Measurements from ENCODE around the gene ACKR3.

ACKR3 gene

DNA sequence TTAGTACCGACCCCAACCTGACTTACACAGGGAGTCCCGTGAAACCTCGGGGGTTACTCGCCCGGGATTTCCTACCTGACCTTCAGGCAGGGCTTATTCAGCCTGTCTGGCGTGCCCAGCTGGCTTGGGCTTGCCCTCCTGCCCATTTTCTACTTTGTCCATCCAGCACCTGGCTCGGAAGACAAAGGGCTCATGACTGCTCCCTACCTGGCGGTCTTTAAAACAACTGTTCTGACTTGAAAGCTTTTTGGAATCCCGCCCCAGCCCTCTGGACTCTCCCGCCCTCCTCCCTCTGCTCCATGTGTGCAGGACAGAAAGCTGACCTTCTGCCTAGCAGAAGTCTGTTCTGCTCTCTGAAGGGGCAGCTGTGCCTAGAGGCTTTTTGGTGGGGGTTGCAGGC, 43.1 kb downstream of the ACKR3 start:
- no peak overlapping the region for H3K27ac ChIP-seq
- DNase-seq (ENCODE audit: low read depth, low spot score) = no peak
- no peak overlapping the region for H3K9ac ChIP-seq (ENCODE audit: insufficient read length)
- no peaks in the 10 kb centered on the region for H3K9me3 ChIP-seq (ENCODE audit: low read depth, low read length)
- no peak overlapping the region for H3K4me3 ChIP-seq
- H3K36me3 ChIP-seq (ENCODE audit: insufficient read depth, low read length) = no peaks in the 10 kb centered on the region
- TF ChIP-seq POLR2AphosphoS5 (IDR thresholded peaks at IDR 0.05; ENCODE audit: borderline replicate concordance, low read depth, low read length) (no peak), EZH2 (IDR thresholded peaks at IDR 0.05) (no peak), FOXP2 (optimal IDR thresholded peaks at IDR 0.05; ENCODE audit: control extremely low read depth, extremely low read length, insufficient read depth) (no peak)

DNA sequence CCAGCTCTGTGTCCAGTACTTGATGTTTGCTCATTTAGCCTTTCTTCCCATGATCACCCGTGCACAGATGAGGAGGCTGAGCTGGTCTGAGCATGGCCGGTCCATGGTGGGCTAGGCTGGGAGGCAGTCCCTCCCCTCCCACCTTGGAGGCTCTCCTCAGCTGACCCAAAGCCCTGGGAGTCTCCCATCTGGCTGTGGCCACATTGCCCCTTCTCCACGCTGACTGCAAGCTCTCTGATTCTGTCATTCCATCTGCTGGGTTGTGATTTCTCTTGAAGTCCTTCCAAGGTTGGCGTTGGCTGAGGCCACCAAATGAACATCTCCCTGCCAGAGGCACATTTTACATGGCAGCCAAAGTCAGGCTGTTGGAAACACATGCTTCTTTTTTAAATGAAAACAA, 44.0 kb downstream of the ACKR3 start:
- no peak for DNase-seq (ENCODE audit: low read depth, low spot score)
- H3K36me3 ChIP-seq (ENCODE audit: insufficient read depth, low read length) = no peaks in the 10 kb centered on the region
- no peak overlapping the region for H3K4me3 ChIP-seq
- no peak for TF ChIP-seq FOXP2 (optimal IDR thresholded peaks at IDR 0.05; ENCODE audit: control extremely low read depth, extremely low read length, insufficient read depth)
- no peak for TF ChIP-seq POLR2AphosphoS5 (IDR thresholded peaks at IDR 0.05; ENCODE audit: borderline replicate concordance, low read depth, low read length)
- TF ChIP-seq EZH2 (IDR thresholded peaks at IDR 0.05) = no peak
- H3K9ac ChIP-seq (ENCODE audit: insufficient read length) = no peak overlapping the region
- H3K27ac ChIP-seq = no peak overlapping the region
- no peaks in the 10 kb centered on the region for H3K9me3 ChIP-seq (ENCODE audit: low read depth, low read length)

DNA sequence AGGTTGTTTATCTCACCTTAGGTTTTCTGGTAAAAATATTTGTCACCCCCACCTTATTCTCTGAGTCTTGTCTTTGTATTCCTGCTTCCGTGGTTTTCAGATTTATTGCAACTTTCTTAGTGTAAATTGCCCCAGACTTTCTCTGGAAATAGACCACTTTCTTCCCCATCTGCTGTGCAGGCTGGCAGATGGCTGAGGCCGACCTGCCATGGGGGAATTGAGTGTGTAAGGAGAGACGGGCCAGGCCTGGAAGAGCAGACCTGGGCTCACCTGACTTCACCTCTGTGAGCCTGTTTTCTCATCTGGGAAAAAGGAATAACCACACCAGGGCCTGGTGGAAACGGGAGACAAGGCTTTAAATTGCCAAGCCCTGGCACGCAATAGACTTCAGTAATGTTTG, 44.9 kb downstream of the ACKR3 start:
- no peak overlapping the region for H3K27ac ChIP-seq
- no peaks in the 10 kb centered on the region for H3K36me3 ChIP-seq (ENCODE audit: insufficient read depth, low read length)
- TF ChIP-seq POLR2AphosphoS5 (IDR thresholded peaks at IDR 0.05; ENCODE audit: borderline replicate concordance, low read depth, low read length) (no peak), EZH2 (IDR thresholded peaks at IDR 0.05) (no peak), FOXP2 (optimal IDR thresholded peaks at IDR 0.05; ENCODE audit: control extremely low read depth, extremely low read length, insufficient read depth) (no peak)
- H3K9me3 ChIP-seq (ENCODE audit: low read depth, low read length) = no peaks in the 10 kb centered on the region
- H3K4me3 ChIP-seq = no peak overlapping the region
- DNase-seq (ENCODE audit: low read depth, low spot score) = no peak
- no peak overlapping the region for H3K9ac ChIP-seq (ENCODE audit: insufficient read length)

DNA sequence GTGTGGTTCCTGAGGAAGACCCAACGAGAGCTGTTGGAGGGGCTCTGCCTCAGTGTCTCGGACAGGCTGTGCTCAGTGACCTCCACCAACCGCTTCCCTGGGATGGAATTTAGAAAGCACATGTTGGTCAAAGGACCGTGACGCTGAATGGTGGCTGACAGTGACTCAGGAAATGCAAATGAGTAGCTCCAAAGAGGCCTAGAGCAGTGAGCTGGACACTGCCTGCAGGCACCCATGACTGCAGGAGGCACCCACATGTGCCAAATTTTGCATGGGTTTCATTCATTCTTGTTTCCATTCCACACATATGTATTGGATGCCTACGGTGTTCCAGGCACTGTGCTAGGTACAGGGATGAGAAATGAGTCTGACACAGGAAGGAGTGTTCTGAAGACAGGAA, 46.4 kb downstream of the ACKR3 start:
- Histone ChIP-seq H3K9ac (ENCODE audit: insufficient read length) (no peak overlapping the region), H3K36me3 (ENCODE audit: insufficient read depth, low read length) (no peaks in the 10 kb centered on the region), H3K4me3 (no peak overlapping the region), H3K9me3 (ENCODE audit: low read depth, low read length) (no peaks in the 10 kb centered on the region), H3K27ac (no peak overlapping the region)
- DNase-seq (ENCODE audit: low read depth, low spot score) = no peak
- no peak for TF ChIP-seq POLR2AphosphoS5 (IDR thresholded peaks at IDR 0.05; ENCODE audit: borderline replicate concordance, low read depth, low read length)
- no peak for TF ChIP-seq EZH2 (IDR thresholded peaks at IDR 0.05)
- no peak for TF ChIP-seq FOXP2 (optimal IDR thresholded peaks at IDR 0.05; ENCODE audit: control extremely low read depth, extremely low read length, insufficient read depth)

DNA sequence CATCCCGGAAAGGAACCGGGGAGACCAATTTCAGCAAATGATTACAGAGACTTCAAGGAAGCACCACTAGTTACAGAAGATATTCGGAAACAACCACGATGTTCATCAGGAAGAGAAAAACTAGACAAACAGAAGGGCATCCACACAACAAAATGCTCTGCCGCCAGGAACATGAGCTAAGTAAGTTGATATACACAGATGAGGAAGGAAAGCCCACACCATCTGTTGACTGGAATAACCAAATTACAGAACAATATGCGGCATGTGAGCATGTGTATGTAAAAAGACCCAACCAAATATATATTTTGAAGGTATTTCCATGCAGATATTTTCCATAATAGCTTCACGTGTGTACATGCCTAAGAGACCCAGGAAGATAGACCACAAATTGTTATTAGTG, 47.0 kb downstream of the ACKR3 start:
- H3K4me3 ChIP-seq = no peak overlapping the region
- DNase-seq (ENCODE audit: low read depth, low spot score) = no peak
- H3K27ac ChIP-seq = no peak overlapping the region
- no peak for TF ChIP-seq POLR2AphosphoS5 (IDR thresholded peaks at IDR 0.05; ENCODE audit: borderline replicate concordance, low read depth, low read length)
- TF ChIP-seq FOXP2 (optimal IDR thresholded peaks at IDR 0.05; ENCODE audit: control extremely low read depth, extremely low read length, insufficient read depth) = no peak
- TF ChIP-seq EZH2 (IDR thresholded peaks at IDR 0.05) = no peak
- no peaks in the 10 kb centered on the region for H3K36me3 ChIP-seq (ENCODE audit: insufficient read depth, low read length)
- no peaks in the 10 kb centered on the region for H3K9me3 ChIP-seq (ENCODE audit: low read depth, low read length)
- no peak overlapping the region for H3K9ac ChIP-seq (ENCODE audit: insufficient read length)

DNA sequence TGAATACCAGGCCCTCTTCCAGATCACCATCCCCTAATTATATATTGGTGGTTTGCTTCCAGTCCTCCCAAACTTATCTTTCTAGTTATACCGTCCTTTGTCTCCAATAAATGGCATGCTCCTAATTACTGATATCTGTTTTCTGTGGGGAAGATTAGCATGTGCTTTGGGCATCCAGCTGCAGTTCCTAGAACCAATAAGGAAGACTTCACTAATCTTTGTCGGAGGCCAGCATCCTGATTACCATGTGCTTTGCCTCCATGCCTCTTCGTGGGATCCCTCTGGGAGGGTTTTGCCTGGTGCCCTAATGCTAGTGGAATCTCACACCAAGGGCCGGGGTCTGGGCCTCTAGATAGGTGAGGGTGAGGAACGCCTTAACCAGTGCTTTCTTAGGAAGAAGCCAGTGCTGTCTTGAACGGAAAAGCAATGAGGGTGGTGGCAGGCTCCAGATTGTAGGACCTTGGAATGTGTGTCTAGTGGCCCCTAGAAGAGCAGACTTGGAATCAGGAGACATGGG, 47.7 kb downstream of the ACKR3 start:
- H3K27ac ChIP-seq = no peak overlapping the region
- H3K9ac ChIP-seq (ENCODE audit: insufficient read length) = no peak overlapping the region
- no peak for TF ChIP-seq EZH2 (IDR thresholded peaks at IDR 0.05)
- no peak overlapping the region for H3K4me3 ChIP-seq
- no peaks in the 10 kb centered on the region for H3K9me3 ChIP-seq (ENCODE audit: low read depth, low read length)
- no peaks in the 10 kb centered on the region for H3K36me3 ChIP-seq (ENCODE audit: insufficient read depth, low read length)
- no peak for DNase-seq (ENCODE audit: low read depth, low spot score)

DNA sequence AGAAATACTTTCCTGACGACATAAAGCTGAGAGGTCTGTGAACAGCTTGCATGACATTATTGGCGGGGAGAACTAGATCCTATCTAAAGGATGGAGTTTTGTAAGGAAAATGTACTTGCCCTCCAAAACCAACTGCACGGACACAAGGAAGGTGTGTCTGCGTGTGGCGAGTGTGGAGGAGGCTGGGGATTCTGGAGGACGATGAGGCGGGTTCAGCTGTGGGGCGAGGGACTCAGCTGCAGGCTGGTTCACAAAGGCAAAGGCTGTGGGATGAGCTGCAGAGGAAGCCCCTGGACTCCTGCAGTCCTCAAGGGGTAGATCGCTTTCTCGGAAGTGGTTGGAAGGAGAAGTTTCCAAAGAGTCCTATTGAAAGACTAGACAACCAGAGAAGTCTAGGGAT, 48.2 kb downstream of the ACKR3 start:
- H3K27ac ChIP-seq = no peak overlapping the region
- no peak overlapping the region for H3K4me3 ChIP-seq
- no peaks in the 10 kb centered on the region for H3K36me3 ChIP-seq (ENCODE audit: insufficient read depth, low read length)
- no peak overlapping the region for H3K9ac ChIP-seq (ENCODE audit: insufficient read length)
- no peak for DNase-seq (ENCODE audit: low read depth, low spot score)
- TF ChIP-seq EZH2 (IDR thresholded peaks at IDR 0.05) (no peak), POLR2AphosphoS5 (IDR thresholded peaks at IDR 0.05; ENCODE audit: borderline replicate concordance, low read depth, low read length) (no peak), FOXP2 (optimal IDR thresholded peaks at IDR 0.05; ENCODE audit: control extremely low read depth, extremely low read length, insufficient read depth) (no peak)
- no peaks in the 10 kb centered on the region for H3K9me3 ChIP-seq (ENCODE audit: low read depth, low read length)

DNA sequence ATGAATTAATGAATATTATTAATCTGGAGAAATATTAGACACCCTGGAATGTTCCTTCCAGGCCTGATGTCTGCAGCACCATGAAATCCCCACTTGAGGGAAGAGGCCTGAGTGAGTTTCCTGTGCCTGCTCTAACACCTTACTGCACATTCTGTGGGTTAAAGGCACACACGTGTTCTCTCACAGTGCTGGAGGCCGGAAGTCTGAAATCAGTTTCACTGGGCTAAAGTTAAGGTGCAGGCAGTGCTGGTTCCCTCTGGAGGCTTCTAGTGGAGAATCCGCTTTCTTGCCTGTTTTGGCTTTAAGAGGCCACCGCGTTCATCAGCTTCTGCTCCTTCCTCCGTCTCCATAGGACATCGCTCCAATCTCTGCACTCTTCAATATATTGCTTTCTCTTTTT, 48.7 kb downstream of the ACKR3 start:
- TF ChIP-seq FOXP2 (optimal IDR thresholded peaks at IDR 0.05; ENCODE audit: control extremely low read depth, extremely low read length, insufficient read depth) = no peak
- TF ChIP-seq EZH2 (IDR thresholded peaks at IDR 0.05) = no peak
- TF ChIP-seq POLR2AphosphoS5 (IDR thresholded peaks at IDR 0.05; ENCODE audit: borderline replicate concordance, low read depth, low read length) = no peak
- Histone ChIP-seq H3K36me3 (ENCODE audit: insufficient read depth, low read length) (no peaks in the 10 kb centered on the region), H3K27ac (no peak overlapping the region), H3K9ac (ENCODE audit: insufficient read length) (no peak overlapping the region), H3K4me3 (no peak overlapping the region), H3K9me3 (ENCODE audit: low read depth, low read length) (no peaks in the 10 kb centered on the region)
- no peak for DNase-seq (ENCODE audit: low read depth, low spot score)

DNA sequence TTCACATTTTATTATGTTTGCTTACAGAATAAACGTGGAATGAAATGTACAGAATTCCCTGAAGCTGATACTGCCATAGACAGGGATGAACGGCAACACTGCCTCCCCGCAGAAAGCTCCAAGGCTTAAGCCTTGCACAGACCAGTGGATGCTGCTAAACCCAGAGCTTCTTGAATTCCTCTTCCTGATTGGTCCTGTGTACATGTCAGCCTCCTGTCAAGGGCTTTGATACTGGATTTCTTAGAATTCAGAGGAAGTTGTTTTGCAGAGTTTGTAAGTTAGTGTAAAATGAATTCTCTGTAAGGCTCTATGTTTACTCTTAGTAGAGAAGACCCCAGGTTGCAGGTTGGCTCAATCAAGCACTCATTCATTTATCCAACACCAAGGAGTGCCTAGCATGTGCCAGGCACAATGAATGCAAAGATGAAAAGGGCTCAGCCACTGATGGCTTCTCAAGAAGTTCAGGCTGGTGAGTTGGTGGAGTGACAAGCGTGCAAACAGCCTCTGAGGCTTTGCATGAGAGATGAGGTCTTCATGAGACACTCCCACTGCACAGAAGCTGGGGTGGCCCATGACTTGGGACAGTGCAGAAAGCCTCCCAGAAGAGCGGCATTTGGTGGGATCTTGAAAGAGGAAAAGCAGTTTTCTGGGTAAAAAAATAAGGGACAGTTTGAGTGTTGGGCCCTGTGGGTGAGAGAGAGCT, 50.4 kb downstream of the ACKR3 start:
- Histone ChIP-seq H3K9me3 (ENCODE audit: low read depth, low read length) (no peaks in the 10 kb centered on the region), H3K27ac (no peak overlapping the region), H3K9ac (ENCODE audit: insufficient read length) (no peak overlapping the region), H3K36me3 (ENCODE audit: insufficient read depth, low read length) (no peaks in the 10 kb centered on the region), H3K4me3 (no peak overlapping the region)
- no peak for DNase-seq (ENCODE audit: low read depth, low spot score)
- TF ChIP-seq FOXP2 (optimal IDR thresholded peaks at IDR 0.05; ENCODE audit: control extremely low read depth, extremely low read length, insufficient read depth) = no peak
- no peak for TF ChIP-seq EZH2 (IDR thresholded peaks at IDR 0.05)
